OCI-LY3 (cell line): ENCODE results near the gene SVIL.

ENCODE experiments used
- CTCF ChIP-seq: fragments of 200-600, 300-600 bp; sonication (generic); IDR thresholded peaks from 2 replicates; pipeline ENCODE4 v1.5.1; 2014; ENCODE audit warnings: antibody characterized with exemption, low read length, low read depth
- EZH2phosphoT487 ChIP-seq: fragments of 200-600 bp; shearing (Covaris generic); IDR thresholded peaks from 2 replicates; pipeline ENCODE4 v1.6.1; 2018; ENCODE audit warnings: antibody characterized with exemption, mixed run types, low read depth

GRCh38 chr10:29530112-29530976 lies 104.4 kb downstream of the SVIL start:
- TF ChIP-seq CTCF (no peak), EZH2phosphoT487 (no peak)
